HEK293 (cell line): ENCODE measurements around the gene ABRACL.

Source experiments
- BCL11B ChIP-seq: fragments of 450-650 bp; formaldehyde crosslinking; IDR thresholded peaks from 2 replicates; pipeline ENCODE4 v1.5.1; 2016; ENCODE audit warnings: low read depth, missing biosample characterization, missing genetic modification characterization
- ELK4 ChIP-seq: IDR thresholded peaks from 2 replicates; pipeline ENCODE4 v1.6.1; 2011; ENCODE audit warnings: mild to moderate bottlenecking, low read depth, low read length, borderline replicate concordance
- GLIS2 ChIP-seq: fragments of 450-650 bp; formaldehyde crosslinking; IDR thresholded peaks from 2 replicates; pipeline ENCODE4 v1.5.1; 2016; ENCODE audit warnings: missing biosample characterization, missing genetic modification characterization
- HOXA7 ChIP-seq: sonication (generic); formaldehyde crosslinking; IDR thresholded peaks from 2 replicates; pipeline ENCODE4 v1.8.1; 2022; ENCODE audit warnings: missing genetic modification reagents, borderline replicate concordance
- KLF16 ChIP-seq: fragments of 450-650 bp; formaldehyde crosslinking; IDR thresholded peaks from 2 replicates; pipeline ENCODE4 v1.5.1; 2017; ENCODE audit warnings: missing biosample characterization, missing genetic modification characterization
- KLF17 ChIP-seq: fragments of 450-650 bp; formaldehyde crosslinking; IDR thresholded peaks from 2 replicates; pipeline ENCODE4 v1.5.1; 2016; ENCODE audit warnings: missing biosample characterization, missing genetic modification characterization
- PATZ1 ChIP-seq: fragments of 450-650 bp; formaldehyde crosslinking; IDR thresholded peaks from 2 replicates; pipeline ENCODE4 v1.5.1; 2016; ENCODE audit warnings: missing biosample characterization, missing genetic modification characterization
- PRDM10 ChIP-seq: fragments of 450-650 bp; formaldehyde crosslinking; IDR thresholded peaks from 2 replicates; pipeline ENCODE4 v1.5.1; 2016; ENCODE audit warnings: missing biosample characterization, missing genetic modification characterization
- PRDM6 ChIP-seq: fragments of 450-650 bp; formaldehyde crosslinking; IDR thresholded peaks from 2 replicates; pipeline ENCODE4 v1.5.1; 2017; ENCODE audit warnings: missing biosample characterization, missing genetic modification characterization
- RBAK ChIP-seq: fragments of 450-650 bp; formaldehyde crosslinking; IDR thresholded peaks from 2 replicates; pipeline ENCODE4 v1.5.1; 2016; ENCODE audit warnings: missing biosample characterization, missing genetic modification characterization
- TCF7L2 ChIP-seq: IDR thresholded peaks from 2 replicates; pipeline ENCODE4 v1.6.1; 2011; ENCODE audit warnings: low read depth, mild to moderate bottlenecking, inconsistent platforms, low read length, moderate library complexity, borderline replicate concordance
- TRIM28 ChIP-seq: IDR thresholded peaks from 2 replicates; pipeline ENCODE4 v1.6.1; 2011; ENCODE audit warnings: low read length, control low read depth, borderline replicate concordance
- ZFP69B ChIP-seq: fragments of 450-650 bp; formaldehyde crosslinking; IDR thresholded peaks from 2 replicates; pipeline ENCODE4 v1.5.1; 2016; ENCODE audit warnings: missing biosample characterization, missing genetic modification characterization
- ZNF114 ChIP-seq: fragments of 450-650 bp; formaldehyde crosslinking; IDR thresholded peaks from 2 replicates; pipeline ENCODE4 v1.5.0; 2017; ENCODE audit warnings: missing biosample characterization, missing genetic modification characterization
- ZNF133 ChIP-seq: fragments of 450-650 bp; formaldehyde crosslinking; IDR thresholded peaks from 2 replicates; pipeline ENCODE4 v1.5.1; 2016; ENCODE audit warnings: missing biosample characterization, missing genetic modification characterization
- ZNF155 ChIP-seq: fragments of 450-650 bp; formaldehyde crosslinking; IDR thresholded peaks from 2 replicates; pipeline ENCODE4 v1.5.1; 2016; ENCODE audit warnings: missing biosample characterization, missing genetic modification characterization
- ZNF184 ChIP-seq: fragments of 450-650 bp; IDR thresholded peaks from 2 replicates; pipeline ENCODE4 v1.5.1; 2018; ENCODE audit warnings: missing biosample characterization, mild to moderate bottlenecking, missing genetic modification characterization
- ZNF2 ChIP-seq: fragments of 450-650 bp; formaldehyde crosslinking; IDR thresholded peaks from 2 replicates; pipeline ENCODE4 v1.5.1; 2016; ENCODE audit warnings: missing biosample characterization, missing genetic modification characterization
- ZNF202 ChIP-seq: fragments of 450-650 bp; formaldehyde crosslinking; IDR thresholded peaks from 2 replicates; pipeline ENCODE4 v1.5.1; 2016; ENCODE audit warnings: missing biosample characterization, missing genetic modification characterization, borderline replicate concordance
- ZNF548 ChIP-seq: fragments of 450-650 bp; formaldehyde crosslinking; IDR thresholded peaks from 2 replicates; pipeline ENCODE4 v1.5.1; 2016; ENCODE audit warnings: missing biosample characterization, missing genetic modification characterization
- ZNF571 ChIP-seq: fragments of 450-650 bp; formaldehyde crosslinking; IDR thresholded peaks from 2 replicates; pipeline ENCODE4 v1.5.0; 2017; ENCODE audit warnings: missing biosample characterization, missing genetic modification characterization
- ZNF580 ChIP-seq: fragments of 450-650 bp; formaldehyde crosslinking; IDR thresholded peaks from 2 replicates; pipeline ENCODE4 v1.5.1; 2016; ENCODE audit warnings: missing biosample characterization, missing genetic modification characterization
- ZNF776 ChIP-seq: fragments of 450-650 bp; formaldehyde crosslinking; IDR thresholded peaks from 2 replicates; pipeline ENCODE4 v1.5.0; 2017; ENCODE audit warnings: missing biosample characterization, missing genetic modification characterization, borderline replicate concordance
- ZSCAN23 ChIP-seq: fragments of 450-650 bp; formaldehyde crosslinking; IDR thresholded peaks from 2 replicates; pipeline ENCODE4 v1.5.1; 2016; ENCODE audit warnings: missing biosample characterization, missing genetic modification characterization
- ZSCAN5A ChIP-seq: fragments of 450-650 bp; formaldehyde crosslinking; IDR thresholded peaks from 2 replicates; pipeline ENCODE4 v1.5.1; 2016; ENCODE audit warnings: missing biosample characterization, missing genetic modification characterization

Gene ABRACL

GRCh38 chr6:138987643-138988468 lies 40.7 kb upstream of the ABRACL start, which contains the start of gene REPS1 (continued):
- TF ChIP-seq ZNF2 (tag by site-specific recombination) (peak; percentile 87), HOXA7 (CRISPR knock-in tag) (no peak), TCF7L2 (no peak), ZNF155 (tag by site-specific recombination) (no peak), RBAK (tag by site-specific recombination) (no peak), ZFP69B (tag by site-specific recombination) (0 out of 2 replicates have a peak, but pooled peaks have one; percentile 38), ZSCAN5A (tag by site-specific recombination) (0 out of 2 replicates have a peak, but pooled peaks have one; percentile 47), ZNF202 (tag by site-specific recombination) (no peak), ZNF114 (tag by site-specific recombination) (no peak), KLF16 (tag by site-specific recombination) (peak; percentile 93), ZNF133 (no peak), PATZ1 (tag by site-specific recombination) (peak; percentile 82), ZNF580 (peak; percentile 69), PRDM6 (tag by site-specific recombination) (no peak), PRDM10 (peak; percentile 88), KLF17 (tag by site-specific recombination) (peak; percentile 83), TRIM28 (no peak), ELK4 (no peak), ZNF776 (tag by site-specific recombination) (no peak), ZNF184 (tag by site-specific recombination) (peak; percentile 53; the same call in 1 of the 2 replicates), ZNF571 (tag by site-specific recombination) (no peak), ZSCAN23 (no peak), BCL11B (tag by site-specific recombination) (no peak), ZNF548 (tag by site-specific recombination) (no peak), GLIS2 (no peak)
